ENCODE results near the gene KRT38.

DNA sequence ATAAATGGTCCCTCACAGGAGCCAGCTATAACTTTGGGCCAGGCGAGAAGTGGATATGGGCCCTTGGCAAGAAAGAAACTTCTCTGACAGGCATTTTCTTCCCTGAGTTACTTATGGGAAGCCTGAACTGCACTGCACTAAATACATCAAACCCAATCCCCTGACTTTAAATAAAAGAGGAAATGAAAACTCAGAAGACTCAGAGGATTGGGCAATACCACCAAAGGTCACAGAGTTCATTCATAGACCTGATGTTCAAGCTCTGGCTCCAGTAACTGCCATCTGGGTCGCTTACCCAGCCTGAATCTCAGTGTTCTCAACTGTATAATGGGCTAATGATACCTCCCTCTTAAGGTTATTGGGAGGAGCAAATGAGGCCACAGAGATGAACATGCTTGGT is 39.4 kb upstream of the KRT38 start:
- no peak for TF ChIP-seq TAF1 (IDR thresholded peaks at IDR 0.05; ENCODE audit: borderline replicate concordance, insufficient read depth, low read length)
- TF ChIP-seq, protein P1, sequence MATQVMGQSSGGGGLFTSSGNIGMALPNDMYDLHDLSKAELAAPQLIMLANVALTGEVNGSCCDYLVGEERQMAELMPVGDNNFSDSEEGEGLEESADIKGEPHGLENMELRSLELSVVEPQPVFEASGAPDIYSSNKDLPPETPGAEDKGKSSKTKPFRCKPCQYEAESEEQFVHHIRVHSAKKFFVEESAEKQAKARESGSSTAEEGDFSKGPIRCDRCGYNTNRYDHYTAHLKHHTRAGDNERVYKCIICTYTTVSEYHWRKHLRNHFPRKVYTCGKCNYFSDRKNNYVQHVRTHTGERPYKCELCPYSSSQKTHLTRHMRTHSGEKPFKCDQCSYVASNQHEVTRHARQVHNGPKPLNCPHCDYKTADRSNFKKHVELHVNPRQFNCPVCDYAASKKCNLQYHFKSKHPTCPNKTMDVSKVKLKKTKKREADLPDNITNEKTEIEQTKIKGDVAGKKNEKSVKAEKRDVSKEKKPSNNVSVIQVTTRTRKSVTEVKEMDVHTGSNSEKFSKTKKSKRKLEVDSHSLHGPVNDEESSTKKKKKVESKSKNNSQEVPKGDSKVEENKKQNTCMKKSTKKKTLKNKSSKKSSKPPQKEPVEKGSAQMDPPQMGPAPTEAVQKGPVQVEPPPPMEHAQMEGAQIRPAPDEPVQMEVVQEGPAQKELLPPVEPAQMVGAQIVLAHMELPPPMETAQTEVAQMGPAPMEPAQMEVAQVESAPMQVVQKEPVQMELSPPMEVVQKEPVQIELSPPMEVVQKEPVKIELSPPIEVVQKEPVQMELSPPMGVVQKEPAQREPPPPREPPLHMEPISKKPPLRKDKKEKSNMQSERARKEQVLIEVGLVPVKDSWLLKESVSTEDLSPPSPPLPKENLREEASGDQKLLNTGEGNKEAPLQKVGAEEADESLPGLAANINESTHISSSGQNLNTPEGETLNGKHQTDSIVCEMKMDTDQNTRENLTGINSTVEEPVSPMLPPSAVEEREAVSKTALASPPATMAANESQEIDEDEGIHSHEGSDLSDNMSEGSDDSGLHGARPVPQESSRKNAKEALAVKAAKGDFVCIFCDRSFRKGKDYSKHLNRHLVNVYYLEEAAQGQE (IDR thresholded peaks at IDR 0.05; ENCODE audit: insufficient read depth in 1 of 2, low read depth in 2 of 2, low read length in 2 of 2), result no peak

All from PFSK-1 (cell line).